GM18508 (cell line): ENCODE results near the gene CD247.
"Not testable (repeated sequence)": the region's sequence is repeated elsewhere in the genome, so short reads cannot be mapped to it uniquely, and the experiment has no call there.

ENCODE experiments used
- ATAC-seq: cut with Tn5 transposase; IDR thresholded peaks from one replicate; pipeline ENCODE4 v1.9.1; 2021; ENCODE audit warnings: moderate number of reproducible peaks; ENCODE audit not compliant: insufficient read depth, unreplicated experiment

Gene CD247

GRCh38 chr1:167518331-167518700 lies at the start of gene CD247:
Gene CD247, minus strand, starts transcription at chr1:167518529. Its CDS starts 64 bp downstream, at chr1:167518465.
- ATAC-seq: no peak

- no peak for ATAC-seq
Measured at GRCh38 chr1:167567663-167568062, 49.3 kb upstream of the CD247 start.

- ATAC-seq: no peak
Measured at GRCh38 chr1:167566766-167567165, 48.4 kb upstream of the CD247 start.

- ATAC-seq: no peak
Measured at GRCh38 chr1:167565922-167566321, 47.6 kb upstream of the CD247 start.

- no peak for ATAC-seq
Measured at GRCh38 chr1:167564612-167565270, 46.4 kb upstream of the CD247 start.

- no peak for ATAC-seq
Measured at GRCh38 chr1:167563579-167564246, 45.4 kb upstream of the CD247 start.

- ATAC-seq: no peak
Measured at GRCh38 chr1:167562702-167563101, 44.4 kb upstream of the CD247 start.

- ATAC-seq: no peak
Measured at GRCh38 chr1:167561753-167562152, 43.4 kb upstream of the CD247 start.

- ATAC-seq: no peak
Measured at GRCh38 chr1:167555971-167556714, 37.8 kb upstream of the CD247 start.

- not testable (repeated sequence) for ATAC-seq
Measured at GRCh38 chr1:167555072-167555471, 36.7 kb upstream of the CD247 start.

- peak; percentile 19 for ATAC-seq
Measured at GRCh38 chr1:167554028-167554779, 35.9 kb upstream of the CD247 start.

GRCh38 chr1:167553136-167554027 lies 35.1 kb upstream of the CD247 start, which contains the start of gene CREG1:
Gene CREG1, minus strand, starts transcription at chr1:167553762.
- peak; percentile 73 for ATAC-seq

- no peak for ATAC-seq
Measured at GRCh38 chr1:167551362-167551761, 33.0 kb upstream of the CD247 start.

GRCh38 chr1:167548059-167548932 lies 30.0 kb upstream of the CD247 start:
- ATAC-seq: no peak

- no peak for ATAC-seq
Measured at GRCh38 chr1:167546935-167547334, 28.6 kb upstream of the CD247 start.

- no peak for ATAC-seq
Measured at GRCh38 chr1:167545349-167545748, 27.0 kb upstream of the CD247 start.

- ATAC-seq: no peak
Measured at GRCh38 chr1:167544447-167545093, 26.2 kb upstream of the CD247 start.
